Measurements from ENCODE around the gene ASB11.
"Not testable (repeated sequence)": the region's sequence is repeated elsewhere in the genome, so short reads cannot be mapped to it uniquely, and the experiment has no call there.

Gene ASB11

GRCh38 chrX:15298780-15299179 is 16.7 kb downstream of the ASB11 start:
- no peak for DNase-seq (ENCODE audit: low spot score)
- in situ Hi-C loops (cut with MboI; ENCODE audit: low sequenced_read_pairs, unreplicated experiment): no loop called here

GRCh38 chrX:15298201-15298600 is 17.2 kb downstream of the ASB11 start:
- TF ChIP-seq CTCF (IDR thresholded peaks at IDR 0.05; ENCODE audit: borderline replicate concordance, control extremely low read depth, extremely low read depth, insufficient read depth, missing control alignments): no peak
- in situ Hi-C loops (cut with MboI; ENCODE audit: low sequenced_read_pairs, unreplicated experiment): no loop called here
- no peak for DNase-seq (ENCODE audit: low spot score)

More at GRCh38 chrX:15298780-15299179, 16.7 kb downstream of the ASB11 start:
- TF ChIP-seq CTCF (IDR thresholded peaks at IDR 0.05; ENCODE audit: borderline replicate concordance, control extremely low read depth, extremely low read depth, insufficient read depth, missing control alignments): no peak

- TF ChIP-seq CTCF (IDR thresholded peaks at IDR 0.05; ENCODE audit: borderline replicate concordance, control extremely low read depth, extremely low read depth, insufficient read depth, missing control alignments): no peak
- DNase-seq (ENCODE audit: low spot score): no peak
- in situ Hi-C loops (cut with MboI; ENCODE audit: low sequenced_read_pairs, unreplicated experiment): no loop called here
Observed at GRCh38 chrX:15293451-15293850, 22.0 kb downstream of the ASB11 start.

GRCh38 chrX:15292861-15293260 is 22.6 kb downstream of the ASB11 start:
- no peak for DNase-seq (ENCODE audit: low spot score)
- no peak for TF ChIP-seq CTCF (IDR thresholded peaks at IDR 0.05; ENCODE audit: borderline replicate concordance, control extremely low read depth, extremely low read depth, insufficient read depth, missing control alignments)
- in situ Hi-C loops (cut with MboI; ENCODE audit: low sequenced_read_pairs, unreplicated experiment): no loop called here

- DNase-seq (ENCODE audit: low spot score): no peak
- in situ Hi-C loops (cut with MboI; ENCODE audit: low sequenced_read_pairs, unreplicated experiment): no loop called here
- no peak for TF ChIP-seq CTCF (IDR thresholded peaks at IDR 0.05; ENCODE audit: borderline replicate concordance, control extremely low read depth, extremely low read depth, insufficient read depth, missing control alignments)
Observed at GRCh38 chrX:15277604-15278003, 37.8 kb downstream of the ASB11 start.

- no peak for TF ChIP-seq CTCF (IDR thresholded peaks at IDR 0.05; ENCODE audit: borderline replicate concordance, control extremely low read depth, extremely low read depth, insufficient read depth, missing control alignments)
- no peak for DNase-seq (ENCODE audit: low spot score)
- in situ Hi-C loops (cut with MboI; ENCODE audit: low sequenced_read_pairs, unreplicated experiment): no loop called here
Observed at GRCh38 chrX:15274946-15275345, 40.5 kb downstream of the ASB11 start.

- DNase-seq (ENCODE audit: low spot score); in situ Hi-C loops (cut with MboI; ENCODE audit: low sequenced_read_pairs, unreplicated experiment): not testable (repeated sequence)
Observed at GRCh38 chrX:15273275-15273674, 42.2 kb downstream of the ASB11 start.

Data from GM13976 (cell line).